SH-SY5Y (cell line): ENCODE results near the gene NDUFB8.

Experiments
- GATA2 ChIP-seq: IDR thresholded peaks from 2 replicates; pipeline ENCODE4 v1.6.1; 2011; ENCODE audit warnings: mild to moderate bottlenecking, low read depth, low read length
- GATA3 ChIP-seq: IDR thresholded peaks from 2 replicates; pipeline ENCODE4 v1.6.1; 2011; ENCODE audit warnings: low read depth, mild to moderate bottlenecking, low read length, moderate library complexity

DNA sequence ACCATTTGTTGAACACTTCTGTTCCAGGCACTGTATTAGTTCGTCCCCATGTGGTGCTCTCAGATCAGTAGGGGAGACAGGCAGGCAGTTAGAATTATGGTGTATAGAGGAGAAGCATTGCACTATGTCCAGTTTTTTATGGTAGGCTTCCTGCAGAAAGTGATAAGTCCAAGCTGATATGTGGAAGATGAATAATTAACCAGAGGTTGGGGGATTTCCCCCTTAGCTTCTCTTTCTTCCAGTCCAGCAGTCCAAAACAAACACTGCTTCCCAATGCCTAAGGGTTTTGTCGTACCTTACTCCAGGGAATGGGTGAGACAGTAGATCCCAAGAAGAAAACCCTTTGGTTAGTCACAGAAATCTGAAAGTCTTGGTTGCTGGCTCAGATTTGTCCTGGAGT lies 25.2 kb upstream of the NDUFB8 start:
- TF ChIP-seq GATA3 (no peak), GATA2 (no peak)
